ENCODE data around the gene ANXA6. TPM values are rescaled to one million over a fixed set of nuclear protein-coding genes. Genes with fewer than 3 reads are reported as not detected.

The ANXA6 gene
- total RNA-seq, 2 experiments from 2014 or later: 26.1 to 74.1 TPM

- Histone ChIP-seq H3K9me2 (ENCODE audit: insufficient read depth, low read length) (no peaks in the 10 kb centered on the region), H3K27ac (ENCODE audit: low read depth, low read length, poor library complexity, severe bottlenecking) (no peak overlapping the region), H3K36me3 (ENCODE audit: insufficient read depth, low read length) (no peaks in the 10 kb centered on the region), H2AFZ (ENCODE audit: low read length) (no peak overlapping the region), H3K79me2 (ENCODE audit: insufficient read depth, low read depth, low read length) (no peaks in the 10 kb centered on the region), H4K20me1 (ENCODE audit: insufficient read depth, low read length) (no peaks in the 10 kb centered on the region), H3K4me2 (ENCODE audit: low read length) (no peak overlapping the region), H3K9me3 (ENCODE audit: low read length) (no peaks in the 10 kb centered on the region), H3K4me3 (ENCODE audit: low read depth, low read length, poor library complexity, severe bottlenecking) (no peak overlapping the region), H3K4me1 (ENCODE audit: insufficient read depth, low read length, poor library complexity, severe bottlenecking) (peaks cover 30% of the 10 kb centered on the region)
- intact Hi-C loops (cut with micrococcal nuclease; ENCODE audit: unreplicated experiment): no loop called here
- BruUV-seq (replicated peaks): no TSS peak
- DNase-seq (ENCODE audit: low spot score): no peak
- ChIA-PET POLR2A (interaction anchor here (0.9 kb wide), 1 partner anchor 14 kb away, joined by 3 read pairs; no protein-coding TSS in a partner anchor), CTCF (ENCODE audit: unreplicated experiment) (interaction anchor here (0.6 kb wide), 1 partner anchor 47 kb away, joined by 3 read pairs; no protein-coding TSS in a partner anchor)
- TF ChIP-seq EZH2phosphoT487 (IDR thresholded peaks at IDR 0.05; ENCODE audit: borderline replicate concordance, low read depth, low read length): no peak
- no peak for TF ChIP-seq CTCF (conservative IDR thresholded peaks at IDR 0.05; ENCODE audit: low read length)
Measured at GRCh38 chr5:151096001-151096373, 61.6 kb downstream of the ANXA6 start.

GRCh38 chr5:151095341-151096000 is 62.1 kb downstream of the ANXA6 start:
- TF ChIP-seq EZH2phosphoT487 (IDR thresholded peaks at IDR 0.05; ENCODE audit: borderline replicate concordance, low read depth, low read length) (no peak), CTCF (conservative IDR thresholded peaks at IDR 0.05; ENCODE audit: low read length) (no peak)
- no peak overlapping the region for H3K27ac ChIP-seq (ENCODE audit: low read depth, low read length, poor library complexity, severe bottlenecking)
- intact Hi-C loops (cut with micrococcal nuclease; ENCODE audit: unreplicated experiment): no loop called here
- H3K79me2 ChIP-seq (ENCODE audit: insufficient read depth, low read depth, low read length): no peaks in the 10 kb centered on the region
- H3K4me1 ChIP-seq (ENCODE audit: insufficient read depth, low read length, poor library complexity, severe bottlenecking): peaks cover 30% of the 10 kb centered on the region
- H3K4me2 ChIP-seq (ENCODE audit: low read length): no peak overlapping the region
- H3K4me3 ChIP-seq (ENCODE audit: low read depth, low read length, poor library complexity, severe bottlenecking): no peak overlapping the region
- no peaks in the 10 kb centered on the region for H3K9me2 ChIP-seq (ENCODE audit: insufficient read depth, low read length)
- no peak overlapping the region for H2AFZ ChIP-seq (ENCODE audit: low read length)
- no peaks in the 10 kb centered on the region for H3K36me3 ChIP-seq (ENCODE audit: insufficient read depth, low read length)
- POLR2A ChIA-PET: interaction anchor here (0.9 kb wide), 1 partner anchor 14 kb away, joined by 3 read pairs; no protein-coding TSS in a partner anchor
- BruUV-seq (replicated peaks): no TSS peak
- no peak for DNase-seq (ENCODE audit: low spot score)
- H3K9me3 ChIP-seq (ENCODE audit: low read length): no peaks in the 10 kb centered on the region
- CTCF ChIA-PET (ENCODE audit: unreplicated experiment): interaction anchor here (0.6 kb wide), 1 partner anchor 47 kb away, joined by 3 read pairs; no protein-coding TSS in a partner anchor
- H4K20me1 ChIP-seq (ENCODE audit: insufficient read depth, low read length): no peaks in the 10 kb centered on the region

- no peak for DNase-seq (ENCODE audit: low spot score)
- Histone ChIP-seq H2AFZ (ENCODE audit: low read length) (no peak overlapping the region), H3K27ac (ENCODE audit: low read depth, low read length, poor library complexity, severe bottlenecking) (no peak overlapping the region), H3K79me2 (ENCODE audit: insufficient read depth, low read depth, low read length) (no peaks in the 10 kb centered on the region), H3K9me2 (ENCODE audit: insufficient read depth, low read length) (no peaks in the 10 kb centered on the region), H4K20me1 (ENCODE audit: insufficient read depth, low read length) (no peaks in the 10 kb centered on the region), H3K9me3 (ENCODE audit: low read length) (no peaks in the 10 kb centered on the region), H3K4me3 (ENCODE audit: low read depth, low read length, poor library complexity, severe bottlenecking) (no peak overlapping the region), H3K36me3 (ENCODE audit: insufficient read depth, low read length) (no peaks in the 10 kb centered on the region), H3K4me1 (ENCODE audit: insufficient read depth, low read length, poor library complexity, severe bottlenecking) (peaks cover 30% of the 10 kb centered on the region), H3K4me2 (ENCODE audit: low read length) (0 out of 2 replicates have a peak overlapping the region, but pooled peaks have one; percentile 33)
- ChIA-PET CTCF (ENCODE audit: unreplicated experiment) (no interaction called here), POLR2A (no interaction called here)
- intact Hi-C loops (cut with micrococcal nuclease; ENCODE audit: unreplicated experiment): no loop called here
- TF ChIP-seq EZH2phosphoT487 (IDR thresholded peaks at IDR 0.05; ENCODE audit: borderline replicate concordance, low read depth, low read length): no peak
- no peak for TF ChIP-seq CTCF (conservative IDR thresholded peaks at IDR 0.05; ENCODE audit: low read length)
- BruUV-seq (replicated peaks): no TSS peak
Measured at GRCh38 chr5:151094852-151095245, 62.7 kb downstream of the ANXA6 start.

Data from OCI-LY7 (cell line).